ENCODE data around the gene EFNA2. TPM values are rescaled to one million over a fixed set of nuclear protein-coding genes. Genes with fewer than 3 reads are reported as not detected.

Gene EFNA2
- total and polyA plus RNA-seq, 2 of the 4 experiments (the other 2 are of a cell fraction), result not detected

- TF ChIP-seq, protein P1, sequence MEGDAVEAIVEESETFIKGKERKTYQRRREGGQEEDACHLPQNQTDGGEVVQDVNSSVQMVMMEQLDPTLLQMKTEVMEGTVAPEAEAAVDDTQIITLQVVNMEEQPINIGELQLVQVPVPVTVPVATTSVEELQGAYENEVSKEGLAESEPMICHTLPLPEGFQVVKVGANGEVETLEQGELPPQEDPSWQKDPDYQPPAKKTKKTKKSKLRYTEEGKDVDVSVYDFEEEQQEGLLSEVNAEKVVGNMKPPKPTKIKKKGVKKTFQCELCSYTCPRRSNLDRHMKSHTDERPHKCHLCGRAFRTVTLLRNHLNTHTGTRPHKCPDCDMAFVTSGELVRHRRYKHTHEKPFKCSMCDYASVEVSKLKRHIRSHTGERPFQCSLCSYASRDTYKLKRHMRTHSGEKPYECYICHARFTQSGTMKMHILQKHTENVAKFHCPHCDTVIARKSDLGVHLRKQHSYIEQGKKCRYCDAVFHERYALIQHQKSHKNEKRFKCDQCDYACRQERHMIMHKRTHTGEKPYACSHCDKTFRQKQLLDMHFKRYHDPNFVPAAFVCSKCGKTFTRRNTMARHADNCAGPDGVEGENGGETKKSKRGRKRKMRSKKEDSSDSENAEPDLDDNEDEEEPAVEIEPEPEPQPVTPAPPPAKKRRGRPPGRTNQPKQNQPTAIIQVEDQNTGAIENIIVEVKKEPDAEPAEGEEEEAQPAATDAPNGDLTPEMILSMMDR (conservative IDR thresholded peaks at IDR 0.05; ENCODE audit: low read depth, low read length), result no peak
Measured at GRCh38 chr19:1312767-1313694, 27.4 kb downstream of the EFNA2 start (continued).

All from IMR-90 (cell line).